SK-N-SH (cell line): Measurements from ENCODE around the gene MBOAT2. TPM values are rescaled to one million over a fixed set of nuclear protein-coding genes. Genes with fewer than 3 reads are reported as not detected.
"Not testable (repeated sequence)": the region's sequence is repeated elsewhere in the genome, so short reads cannot be mapped to it uniquely, and the experiment has no call there.

ENCODE experiments used
- CTCF ChIA-PET: fragments of 300-600, 350-600 bp; formaldehyde crosslinking; extraction: SDS; loops from one replicate; lab custom pipeline; 2021; lab: Yijun Ruan, JAX
- POLR2A ChIA-PET: fragments of 350-600 bp; sonication (Branson Sonifier 250); formaldehyde crosslinking; extraction: SDS; loops from one replicate; lab custom pipeline; 2020; ENCODE audit warnings: antibody characterized with exemption, inconsistent platforms; lab: Yijun Ruan, JAX
- DNase-seq: peaks from one replicate; pipeline ENCODE4 v3.0.0; 2012
- H2AFZ ChIP-seq: fragments of 200-600 bp; sonication (generic); 2 replicates; pipeline ENCODE4 v1.8.1; 2016; ENCODE audit warnings: antibody characterized with exemption, mild to moderate bottlenecking, low read depth
- H3F3A ChIP-seq: fragments of 200-600 bp; sonication (generic); replicated peaks from 2 replicates; pipeline ENCODE3; 2016; ENCODE audit warnings: antibody characterized with exemption, mild to moderate bottlenecking; ENCODE audit not compliant: insufficient read depth
- H3K27ac ChIP-seq, 2 experiments: fragments of 200-500 bp in 1 of 2; fragments of 200-600 bp in 1 of 2; sonication (Bioruptor generic) in 1 of 2; sonication (generic), shearing (Covaris generic) in 1 of 2; 2 replicates each; pipeline versions ENCODE4 v1.5.1 to v1.6.1; 2014 to 2016; ENCODE audit warnings: low read depth in 2 of 2, inconsistent platforms in 1 of 2, low read length in 1 of 2, mild to moderate bottlenecking in 1 of 2, mixed read lengths in 1 of 2
- H3K27me3 ChIP-seq: fragments of 200-600 bp; sonication (generic), shearing (Covaris generic); 2 replicates; pipeline ENCODE4 v1.6.1; 2016; ENCODE audit warnings: mixed run types; ENCODE audit not compliant: insufficient read depth
- H3K36me3 ChIP-seq, 2 experiments: fragments of 200-500 bp in 1 of 2; fragments of 200-600 bp in 1 of 2; sonication (Bioruptor generic) in 1 of 2; sonication (generic) in 1 of 2; replicated peaks in 1 of 2; 2 replicates each; pipeline versions ENCODE3 to v1.5.1; 2014 to 2016; ENCODE audit warnings: low read length in 1 of 2, mild to moderate bottlenecking in 1 of 2; ENCODE audit not compliant: insufficient read depth in 2 of 2, control insufficient read depth in 1 of 2
- H3K4me1 ChIP-seq, 2 experiments: fragments of 200-500 bp in 1 of 2; fragments of 200-600 bp in 1 of 2; sonication (Bioruptor generic) in 1 of 2; sonication (generic), shearing (Covaris generic) in 1 of 2; 2 replicates each; pipeline versions ENCODE4 v1.5.1 to v1.6.1; 2014 to 2016; ENCODE audit warnings: low read depth in 1 of 2, low read length in 1 of 2, mixed run types in 1 of 2; ENCODE audit not compliant: insufficient read depth in 2 of 2, control insufficient read depth in 1 of 2
- H3K4me2 ChIP-seq: fragments of 200-600 bp; sonication (generic), shearing (Covaris generic); 2 replicates; pipeline ENCODE4 v1.6.1; 2017; ENCODE audit warnings: mixed run types
- H3K4me3 ChIP-seq, 2 experiments: fragments of 200-500 bp in 1 of 2; fragments of 200-600 bp in 1 of 2; sonication (Bioruptor generic) in 1 of 2; sonication (generic), shearing (Covaris generic) in 1 of 2; 2 replicates each; pipeline versions ENCODE4 v1.5.1 to v1.8.1; 2014 to 2016; ENCODE audit warnings: low read depth in 2 of 2, inconsistent platforms in 1 of 2, low read length in 1 of 2, mild to moderate bottlenecking in 1 of 2, mixed read lengths in 1 of 2, moderate library complexity in 1 of 2
- H3K79me2 ChIP-seq: fragments of 200-600 bp; sonication (generic); 2 replicates; pipeline ENCODE4 v1.8.1; 2017; ENCODE audit warnings: mild to moderate bottlenecking; ENCODE audit not compliant: insufficient read depth
- H3K9ac ChIP-seq: fragments of 200-600 bp; sonication (generic); 2 replicates; pipeline ENCODE4 v1.6.1; 2017; ENCODE audit warnings: mixed run types
- H3K9me2 ChIP-seq: fragments of 200-600 bp; sonication (generic); 2 replicates; pipeline ENCODE4 v1.6.1; 2017; ENCODE audit warnings: mixed run types
- H3K9me3 ChIP-seq: fragments of 200-600 bp; sonication (generic); 2 replicates; pipeline ENCODE4 v1.6.1; 2017; ENCODE audit warnings: mixed run types, mild to moderate bottlenecking, moderate library complexity
- H4K20me1 ChIP-seq: fragments of 200-600 bp; sonication (generic); 2 replicates; pipeline ENCODE4 v1.6.1; 2017; ENCODE audit warnings: mild to moderate bottlenecking, mixed run types; ENCODE audit not compliant: insufficient read depth
- CHD2 ChIP-seq: fragments of 150-350 bp; IDR thresholded peaks from 2 replicates; pipeline ENCODE4 v1.6.1; 2018; ENCODE audit warnings: low read length; ENCODE audit not compliant: partially characterized antibody
- EZH2phosphoT487 ChIP-seq: fragments of 200-600 bp; sonication (generic); IDR thresholded peaks from 2 replicates; pipeline ENCODE4 v1.6.1; 2017; ENCODE audit warnings: low read depth, mixed run types, mild to moderate bottlenecking, antibody characterized with exemption, moderate library complexity, borderline replicate concordance
- FOXJ3 ChIP-seq: sonication (generic); formaldehyde crosslinking; IDR thresholded peaks from 2 replicates; pipeline ENCODE4 v1.5.1; 2020; ENCODE audit warnings: mild to moderate bottlenecking, missing genetic modification reagents
- FOXM1 ChIP-seq: IDR thresholded peaks from 2 replicates; pipeline ENCODE4 v1.4.0; 2012; ENCODE audit warnings: low read depth, mild to moderate bottlenecking
- GATA2 ChIP-seq: sonication (generic); formaldehyde crosslinking; IDR thresholded peaks from 2 replicates; pipeline ENCODE4 v1.5.0; 2020; ENCODE audit warnings: mild to moderate bottlenecking, missing genetic modification reagents
- JUND ChIP-seq: IDR thresholded peaks from 2 replicates; pipeline ENCODE4 v1.4.0; 2012
- MAX ChIP-seq: IDR thresholded peaks from 2 replicates; pipeline ENCODE4 v1.4.0; 2012; ENCODE audit warnings: low read depth
- MEF2A ChIP-seq: IDR thresholded peaks from 2 replicates; pipeline ENCODE4 v1.4.0; 2012; ENCODE audit warnings: low read depth, borderline replicate concordance
- NRF1 ChIP-seq: IDR thresholded peaks from 2 replicates; pipeline ENCODE4 v1.6.1; 2012; ENCODE audit warnings: low read depth, mild to moderate bottlenecking, low read length
- PBX3 ChIP-seq: IDR thresholded peaks from 2 replicates; pipeline ENCODE4; 2012
- RAD21 ChIP-seq: IDR thresholded peaks from 2 replicates; pipeline ENCODE4 v1.6.1; 2012; ENCODE audit warnings: mild to moderate bottlenecking, low read length
- RFX5 ChIP-seq: IDR thresholded peaks from 2 replicates; pipeline ENCODE4 v1.6.1; 2012; ENCODE audit warnings: mild to moderate bottlenecking, improper control_type of control experiment, low read length
- SIN3A ChIP-seq: IDR thresholded peaks from 2 replicates; pipeline ENCODE4 v1.6.1; 2012; ENCODE audit warnings: low read depth, mild to moderate bottlenecking, low read length, moderate library complexity, borderline replicate concordance
- TAF1 ChIP-seq: IDR thresholded peaks from 2 replicates; pipeline ENCODE4 v1.6.1; 2012; ENCODE audit warnings: low read depth, mild to moderate bottlenecking, low read length, moderate library complexity, borderline replicate concordance
- TCF12 ChIP-seq: IDR thresholded peaks from 2 replicates; pipeline ENCODE4 v1.4.0; 2012
- TEAD4 ChIP-seq: IDR thresholded peaks from 2 replicates; pipeline ENCODE4 v1.4.0; 2012; ENCODE audit warnings: mild to moderate bottlenecking, borderline replicate concordance; ENCODE audit not compliant: insufficient read depth
- USF1 ChIP-seq: IDR thresholded peaks from 2 replicates; pipeline ENCODE4 v1.4.0; 2012; ENCODE audit warnings: low read depth, borderline replicate concordance
- USF2 ChIP-seq: fragments of 150-350 bp; IDR thresholded peaks from 2 replicates; pipeline ENCODE4 v1.6.1; 2017; ENCODE audit warnings: antibody characterized with exemption, low read length, low read depth, borderline replicate concordance
- YY1 ChIP-seq: IDR thresholded peaks from 2 replicates; pipeline ENCODE4 v1.4.0; 2012; ENCODE audit warnings: low read depth, mild to moderate bottlenecking
- ZBTB33 ChIP-seq: IDR thresholded peaks from 2 replicates; pipeline ENCODE4 v1.4.0; 2012; ENCODE audit warnings: low read depth, borderline replicate concordance
- WGBS: methylation state at CpG from one replicate; pipeline ENCODE4 v1.1.6; 2017; ENCODE audit warnings: low lambda C conversion rate; 5-methylcytosine and 5-hydroxymethylcytosine counted together
- polyA plus RNA-seq, 3 experiments: library from polyadenylated mRNA; depleted of rRNA; stranded (reverse); fragments of >200 nt; gene quantifications; 2 replicates each; pipeline ENCODE4 v1.2.3, GENCODE V29; 2012

The MBOAT2 gene
- polyA plus RNA-seq, 1 of the 3 experiments (the other 2 are of a cell fraction) = 33.9 TPM

GRCh38 chr2:8974016-8974415, 29.5 kb downstream of the MBOAT2 start:
- Histone ChIP-seq H3K4me2 (no peak overlapping the region), H3K27ac (no peak overlapping the region)

GRCh38 chr2:8973017-8973416, 30.5 kb downstream of the MBOAT2 start:
- H3K9me2 ChIP-seq, H3K27me3 ChIP-seq, POLR2A ChIA-PET, H3K4me2 ChIP-seq, H3K9me3 ChIP-seq, CTCF ChIA-PET, H4K20me1 ChIP-seq, H2AFZ ChIP-seq, H3K27ac ChIP-seq, H3K4me3 ChIP-seq, H3K36me3 ChIP-seq, H3F3A ChIP-seq, DNase-seq, H3K9ac ChIP-seq: not testable (repeated sequence)
- 96% methylated on average over 3 of the region's 3 CpGs for WGBS
- H3K4me1 ChIP-seq = peaks cover 0 to 18% of the 10 kb centered on the region in 2 experiments; a peak in 2 of 4 replicates
- peaks cover 98% of the 10 kb centered on the region for H3K79me2 ChIP-seq

More at GRCh38 chr2:8974016-8974415, 29.5 kb downstream of the MBOAT2 start:
- H3K36me3 ChIP-seq = peaks cover 0 to 2% of the 10 kb centered on the region in 2 experiments
- peaks cover 7% of the 10 kb centered on the region for H3F3A ChIP-seq
- no peaks in the 10 kb centered on the region for H3K9me2 ChIP-seq
- no peak overlapping the region for H3K4me3 ChIP-seq
- POLR2A ChIA-PET = no interaction called here
- no peak overlapping the region for H3K9ac ChIP-seq
- peaks cover 0 to 18% of the 10 kb centered on the region in 2 experiments; a peak in 2 of 4 replicates for H3K4me1 ChIP-seq
- TF ChIP-seq RFX5 (no peak), MEF2A (no peak), TCF12 (no peak), TAF1 (no peak), USF2 (no peak), EZH2phosphoT487 (no peak), ZBTB33 (no peak), TEAD4 (no peak), FOXJ3 (CRISPR knock-in tag) (no peak), CHD2 (no peak), MAX (no peak), NRF1 (no peak), YY1 (no peak), GATA2 (CRISPR knock-in tag) (no peak), RAD21 (no peak), USF1 (no peak), PBX3 (no peak), JUND (no peak), SIN3A (no peak), FOXM1 (no peak)
- WGBS = 88% methylated on average over 4 of the region's 4 CpGs
- no peaks in the 10 kb centered on the region for H4K20me1 ChIP-seq
- peaks cover 98% of the 10 kb centered on the region for H3K79me2 ChIP-seq
- CTCF ChIA-PET = no interaction called here
- no peaks in the 10 kb centered on the region for H3K27me3 ChIP-seq
- H3K9me3 ChIP-seq = no peaks in the 10 kb centered on the region
- DNase-seq = no peak
- H2AFZ ChIP-seq = no peak overlapping the region

GRCh38 chr2:8972535-8972934, 30.9 kb downstream of the MBOAT2 start:
- POLR2A ChIA-PET, CTCF ChIA-PET, H3K4me2 ChIP-seq, H3K27ac ChIP-seq, H3K36me3 ChIP-seq, H4K20me1 ChIP-seq, H3K9ac ChIP-seq, H3K9me3 ChIP-seq, H3K9me2 ChIP-seq, DNase-seq, H3F3A ChIP-seq, H3K27me3 ChIP-seq, H3K4me3 ChIP-seq, H2AFZ ChIP-seq: not testable (repeated sequence)
- Histone ChIP-seq H3K4me1 (peaks cover 0 to 18% of the 10 kb centered on the region in 2 experiments; a peak in 2 of 4 replicates), H3K79me2 (peaks cover 98% of the 10 kb centered on the region)
- WGBS = 100% methylated on average over 1 of the region's 1 CpG
